ENCODE data around the gene PTPRJ. TPM values are rescaled to one million over a fixed set of nuclear protein-coding genes. Genes with fewer than 3 reads are reported as not detected.
"Not testable (repeated sequence)": the region's sequence is repeated elsewhere in the genome, so short reads cannot be mapped to it uniquely, and the experiment has no call there.

Gene PTPRJ
- total RNA-seq, 3 donors from 2014 or later, result 14.6 to 15.7 (median 14.7) TPM

- no peak for TF ChIP-seq POLR2A (IDR thresholded peaks at IDR 0.05)
- TF ChIP-seq POLR2AphosphoS5 (IDR thresholded peaks at IDR 0.05), result no peak
- TF ChIP-seq CTCF (IDR thresholded peaks at IDR 0.05), result no peak
- H3K36me3 ChIP-seq, result no peaks in the 10 kb centered on the region
- intact Hi-C loops (cut with DNase I; ENCODE audit: low total_unique reads), result no loop called here
- H3K27me3 ChIP-seq, result no peaks in the 10 kb centered on the region
- H3K9me3 ChIP-seq, result no peaks in the 10 kb centered on the region
- H3K27ac ChIP-seq, result no peak overlapping the region
- H3K4me1 ChIP-seq, result no peaks in the 10 kb centered on the region
- no peak overlapping the region for H3K4me3 ChIP-seq
- DNase-seq (ENCODE audit: low spot score in 2 of 2), result no peak
These were observed 202.6 kb downstream of the PTPRJ start for GRCh38 chr11:48182860-48183526.

DNA sequence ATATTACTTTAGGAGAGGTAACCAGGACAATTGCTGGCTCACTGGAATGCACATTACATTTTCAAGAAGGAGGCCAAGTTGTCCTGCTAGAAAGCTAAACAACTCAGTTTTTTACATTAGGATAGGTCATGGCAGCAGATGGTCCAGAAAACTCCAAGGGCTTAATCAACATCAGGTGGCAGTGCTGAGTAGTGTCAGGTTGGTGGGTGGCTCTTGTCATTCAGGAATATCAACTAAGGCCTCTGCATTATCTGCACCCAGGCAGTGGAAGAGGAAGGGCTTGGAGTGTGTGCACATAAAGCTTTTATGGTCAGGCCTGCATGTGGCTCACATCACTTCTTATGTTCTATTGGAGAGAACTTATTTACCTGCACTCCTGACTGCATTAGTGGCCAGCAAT, 204.1 kb downstream of the PTPRJ start:
- no peak for TF ChIP-seq POLR2AphosphoS5 (IDR thresholded peaks at IDR 0.05)
- TF ChIP-seq POLR2A (IDR thresholded peaks at IDR 0.05), result no peak
- no peak for TF ChIP-seq CTCF (IDR thresholded peaks at IDR 0.05)
- Histone ChIP-seq H3K27me3 (no peaks in the 10 kb centered on the region), H3K36me3 (no peaks in the 10 kb centered on the region), H3K4me1 (no peaks in the 10 kb centered on the region), H3K27ac (no peak overlapping the region), H3K4me3 (no peak overlapping the region), H3K9me3 (no peaks in the 10 kb centered on the region)
- intact Hi-C loops (cut with DNase I; ENCODE audit: low total_unique reads), result no loop called here
- DNase-seq (ENCODE audit: low spot score in 2 of 2), result no peak

DNA sequence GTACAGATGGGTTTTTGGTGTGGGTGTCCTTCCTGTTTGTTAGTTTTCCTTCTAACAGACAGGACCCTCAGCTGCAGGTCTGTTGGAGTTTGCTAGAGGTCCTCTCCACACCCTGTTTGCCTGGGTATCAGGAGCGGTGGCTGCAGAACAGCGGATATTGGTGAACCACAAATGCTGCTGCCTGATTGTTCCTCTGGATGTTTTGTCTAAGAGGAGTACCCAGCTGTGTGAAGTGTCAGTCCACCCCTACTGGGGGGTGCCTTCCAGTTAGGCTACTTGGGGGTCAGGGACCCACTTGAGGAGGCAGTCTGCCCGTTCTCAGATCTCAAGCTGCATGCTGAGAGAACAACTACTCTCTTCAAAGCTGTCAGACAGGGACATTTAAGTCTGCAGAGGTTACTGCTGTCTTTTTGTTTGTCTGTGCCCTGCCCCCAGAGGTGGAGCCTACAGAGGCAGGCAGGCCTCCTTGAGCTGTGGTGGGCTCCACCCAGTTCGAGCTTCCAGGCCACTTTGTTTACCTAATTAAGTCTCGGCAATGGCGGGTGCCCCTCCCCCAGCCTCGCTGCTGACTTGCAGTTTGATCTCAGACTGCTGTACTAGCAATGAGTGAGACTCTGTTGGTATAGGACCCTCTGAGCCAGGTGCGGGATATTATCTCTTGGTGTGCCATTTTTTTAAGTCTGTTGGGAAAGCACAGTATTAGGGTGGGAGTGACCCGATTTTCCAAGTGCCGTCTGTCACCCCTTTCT, 210.7 kb downstream of the PTPRJ start:
- H3K27ac ChIP-seq; DNase-seq (ENCODE audit: low spot score in 2 of 2); H3K36me3 ChIP-seq; intact Hi-C loops (cut with DNase I; ENCODE audit: low total_unique reads); H3K27me3 ChIP-seq; H3K4me3 ChIP-seq; H3K4me1 ChIP-seq: not testable (repeated sequence)
- H3K9me3 ChIP-seq, result peaks cover 0 to 24% of the 10 kb centered on the region in 2 donors

GRCh38 chr11:48193876-48194275, 213.5 kb downstream of the PTPRJ start:
- DNase-seq (ENCODE audit: low spot score in 2 of 2), result no peak
- Histone ChIP-seq H3K9me3 (peaks cover 0 to 40% of the 10 kb centered on the region in 2 donors), H3K27ac (no peak overlapping the region), H3K4me3 (no peak overlapping the region), H3K4me1 (no peaks in the 10 kb centered on the region), H3K36me3 (no peaks in the 10 kb centered on the region), H3K27me3 (no peaks in the 10 kb centered on the region)
- intact Hi-C loops (cut with DNase I; ENCODE audit: low total_unique reads), result no loop called here
- TF ChIP-seq POLR2A (IDR thresholded peaks at IDR 0.05) (no peak), POLR2AphosphoS5 (IDR thresholded peaks at IDR 0.05) (no peak), CTCF (IDR thresholded peaks at IDR 0.05) (no peak)

- intact Hi-C loops (cut with DNase I; ENCODE audit: low total_unique reads), result no loop called here
- H3K9me3 ChIP-seq, result no peaks in the 10 kb centered on the region
- no peaks in the 10 kb centered on the region for H3K27me3 ChIP-seq
- H3K4me3 ChIP-seq, result no peak overlapping the region
- no peak overlapping the region for H3K27ac ChIP-seq
- no peaks in the 10 kb centered on the region for H3K36me3 ChIP-seq
- no peak for DNase-seq (ENCODE audit: low spot score in 2 of 2)
- H3K4me1 ChIP-seq, result no peaks in the 10 kb centered on the region
- no peak for TF ChIP-seq CTCF (IDR thresholded peaks at IDR 0.05)
- no peak for TF ChIP-seq POLR2AphosphoS5 (IDR thresholded peaks at IDR 0.05)
- TF ChIP-seq POLR2A (IDR thresholded peaks at IDR 0.05), result no peak
These were observed 227.5 kb downstream of the PTPRJ start for GRCh38 chr11:48207881-48208280.

Measured in breast epithelium (tissue), 4 donors.